PC-3 (cell line): ENCODE measurements around the gene HDGF. TPM values are rescaled to one million over a fixed set of nuclear protein-coding genes. Genes with fewer than 3 reads are reported as not detected.

Source experiments
- ATAC-seq: fragments of 200-7000 bp; cut with Tn5 transposase; 2 replicates; pipeline ENCODE4 v1.9.1; 2020; ENCODE audit warnings: mild to moderate bottlenecking, moderate library complexity
- BruUV-seq: library from RNA; stranded (reverse); fragments of 400-500 nt; replicated peaks from 2 replicates; lab custom pipeline; 2021; lab: Mats Ljungman, UMichigan
- CTCF ChIA-PET: fragments of 300-600 bp; sonication (Branson Sonifier 250); formaldehyde crosslinking; loops from one replicate; lab custom pipeline; 2022; ENCODE audit warnings: antibody characterized with exemption; lab: Charles Lee
- POLR2A ChIA-PET: fragments of 300-600 bp; sonication (Branson Sonifier 250); formaldehyde crosslinking; loops from one replicate; lab custom pipeline; 2022; ENCODE audit warnings: antibody characterized with exemption; ENCODE audit not compliant: unreplicated experiment; lab: Charles Lee
- DNase-seq: peaks from one replicate; pipeline ENCODE4 v3.0.0-alpha.2; 2015
- H2AFZ ChIP-seq: fragments of 300-600 bp; sonication (generic); 2 replicates; pipeline ENCODE4 v1.6.0; 2016; ENCODE audit warnings: antibody characterized with exemption, low read length
- H3F3A ChIP-seq: fragments of 300-600 bp; sonication (generic); one replicate; pipeline ENCODE4 v1.6.0; 2017; ENCODE audit warnings: antibody characterized with exemption, low read length, control low read depth, mild to moderate bottlenecking; ENCODE audit not compliant: unreplicated experiment
- H3K27ac ChIP-seq: fragments of 300-600 bp; sonication (generic); 2 replicates; pipeline ENCODE4 v1.5.1; 2016; ENCODE audit warnings: mild to moderate bottlenecking, low read length
- H3K27me3 ChIP-seq: fragments of 300-600 bp; sonication (generic); 2 replicates; pipeline ENCODE4 v1.6.1; 2016; ENCODE audit warnings: low read length, mixed read lengths
- H3K36me3 ChIP-seq: fragments of 300-600 bp; sonication (generic); 2 replicates; pipeline ENCODE4 v1.6.1; 2016; ENCODE audit warnings: low read depth, mixed run types, low read length, mixed read lengths
- H3K4me1 ChIP-seq: fragments of 300-600 bp; sonication (generic); 2 replicates; pipeline ENCODE4 v1.5.1; 2016; ENCODE audit warnings: low read length; ENCODE audit not compliant: insufficient read depth
- H3K4me2 ChIP-seq: fragments of 300-600 bp; sonication (generic); 2 replicates; pipeline ENCODE4 v1.6.0; 2016; ENCODE audit warnings: low read length
- H3K4me3 ChIP-seq: fragments of 300-600 bp; sonication (generic); 2 replicates; pipeline ENCODE4 v1.5.1; 2016; ENCODE audit warnings: mild to moderate bottlenecking, low read length, mixed read lengths
- H3K79me2 ChIP-seq: fragments of 300-600 bp; sonication (generic); 2 replicates; pipeline ENCODE4 v1.6.1; 2017; ENCODE audit warnings: low read length, mixed read lengths
- H3K9ac ChIP-seq: fragments of 300-600 bp; sonication (generic); 2 replicates; pipeline ENCODE4 v1.6.0; 2016; ENCODE audit warnings: mild to moderate bottlenecking, low read length
- H3K9me2 ChIP-seq: fragments of 300-600 bp; sonication (generic); replicated peaks from 2 replicates; pipeline ENCODE4 v1.6.1; 2016; ENCODE audit warnings: mixed run types, low read length, mixed read lengths
- H3K9me3 ChIP-seq: fragments of 300-600 bp; sonication (generic); 2 replicates; pipeline ENCODE4 v1.6.1; 2016; ENCODE audit warnings: low read length, mixed read lengths
- H4K20me1 ChIP-seq: fragments of 300-600 bp; sonication (generic); 2 replicates; pipeline ENCODE4 v1.6.1; 2016; ENCODE audit warnings: low read length, mixed read lengths
- EZH2 ChIP-seq: fragments of 300-600 bp; sonication (generic); IDR thresholded peaks from one replicate; pipeline ENCODE4 v1.6.1; 2017; ENCODE audit warnings: antibody characterized with exemption, mild to moderate bottlenecking, low read length; ENCODE audit not compliant: unreplicated experiment
- EZH2phosphoT487 ChIP-seq: fragments of 300-600 bp; sonication (generic); IDR thresholded peaks from 2 replicates; pipeline ENCODE4 v1.6.1; 2018; ENCODE audit warnings: mild to moderate bottlenecking, antibody characterized with exemption, low read length, borderline replicate concordance
- intact Hi-C: fragments of 100-400 bp; cut with micrococcal nuclease; formaldehyde crosslinking; loops from 2 replicates; pipeline ENCODE4 v1.9.0; 2023
- total RNA-seq: library from RNA; depleted of rRNA; stranded (reverse); fragments of >200 nt; gene quantifications from 2 replicates; pipeline ENCODE4 v1.2.3, GENCODE V29; 2014
- TF ChIP-seq, protein P1 (sequence below): fragments of 300-600 bp; sonication (generic); conservative IDR thresholded peaks from 2 replicates; pipeline ENCODE4 v1.5.1; 2017; ENCODE audit warnings: antibody characterized with exemption, low read depth, mild to moderate bottlenecking, low read length

Gene HDGF
- total RNA-seq, 1 experiment from 2014 or later, result 586 TPM

DNA sequence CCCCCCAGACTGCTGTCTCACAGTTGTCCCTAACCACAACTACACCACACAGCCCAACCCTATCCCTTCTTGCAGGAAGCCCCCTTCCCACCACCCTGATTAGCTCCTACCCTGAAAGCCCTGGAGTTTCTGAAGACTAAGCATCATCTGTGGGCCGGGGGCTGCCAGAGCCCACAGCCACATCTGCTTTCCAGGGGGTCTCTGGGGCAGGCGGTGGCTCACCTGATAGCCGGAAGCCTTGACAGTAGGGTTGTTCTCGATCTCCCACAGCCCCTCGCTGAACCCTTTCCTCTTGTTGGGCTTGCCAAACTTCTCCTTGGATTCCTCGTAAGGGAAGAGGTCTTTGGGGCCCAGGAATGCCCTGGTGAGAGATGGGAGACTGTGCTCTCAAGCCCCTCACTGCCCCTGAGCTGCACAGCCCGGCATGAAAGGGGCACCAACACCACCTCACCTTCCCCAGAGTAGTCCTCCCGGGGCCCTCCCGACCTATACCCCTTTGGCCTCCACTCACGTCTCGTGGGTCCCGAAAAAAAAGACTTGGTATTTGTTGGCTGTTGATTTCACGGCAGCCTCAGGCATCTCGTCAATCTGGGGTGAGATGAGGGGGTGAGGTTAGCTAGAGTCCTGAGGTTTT is 6.6 kb downstream of the HDGF start:
- no peaks in the 10 kb centered on the region for H3K9me3 ChIP-seq
- peaks cover 68% of the 10 kb centered on the region for H3K79me2 ChIP-seq
- no peak overlapping the region for H3K4me3 ChIP-seq
- H3K4me2 ChIP-seq, result no peak overlapping the region
- intact Hi-C loops, result no loop called here
- ChIA-PET POLR2A (no interaction called here), CTCF (interaction anchor here (0.7 kb wide), 1 partner anchor 56 kb away, joined by 6 read pairs; no protein-coding TSS in a partner anchor)
- H3K27ac ChIP-seq, result no peak overlapping the region
- H3K27me3 ChIP-seq, result no peaks in the 10 kb centered on the region
- BruUV-seq, result no TSS peak
- no peaks in the 10 kb centered on the region for H3K9me2 ChIP-seq
- 0 out of 2 replicates have a peak, but pooled peaks cover 5% of the 10 kb centered on the region for H4K20me1 ChIP-seq
- no peak overlapping the region for H3K9ac ChIP-seq
- no peak for ATAC-seq
- peaks cover 45% of the 10 kb centered on the region for H3K36me3 ChIP-seq
- H2AFZ ChIP-seq, result no peak overlapping the region
- H3F3A ChIP-seq, result peaks cover 23% of the 10 kb centered on the region
- DNase-seq, result no peak
- peaks cover 59% of the 10 kb centered on the region for H3K4me1 ChIP-seq
- TF ChIP-seq EZH2phosphoT487, result no peak
- no peak for TF ChIP-seq EZH2
- TF ChIP-seq, protein P1, sequence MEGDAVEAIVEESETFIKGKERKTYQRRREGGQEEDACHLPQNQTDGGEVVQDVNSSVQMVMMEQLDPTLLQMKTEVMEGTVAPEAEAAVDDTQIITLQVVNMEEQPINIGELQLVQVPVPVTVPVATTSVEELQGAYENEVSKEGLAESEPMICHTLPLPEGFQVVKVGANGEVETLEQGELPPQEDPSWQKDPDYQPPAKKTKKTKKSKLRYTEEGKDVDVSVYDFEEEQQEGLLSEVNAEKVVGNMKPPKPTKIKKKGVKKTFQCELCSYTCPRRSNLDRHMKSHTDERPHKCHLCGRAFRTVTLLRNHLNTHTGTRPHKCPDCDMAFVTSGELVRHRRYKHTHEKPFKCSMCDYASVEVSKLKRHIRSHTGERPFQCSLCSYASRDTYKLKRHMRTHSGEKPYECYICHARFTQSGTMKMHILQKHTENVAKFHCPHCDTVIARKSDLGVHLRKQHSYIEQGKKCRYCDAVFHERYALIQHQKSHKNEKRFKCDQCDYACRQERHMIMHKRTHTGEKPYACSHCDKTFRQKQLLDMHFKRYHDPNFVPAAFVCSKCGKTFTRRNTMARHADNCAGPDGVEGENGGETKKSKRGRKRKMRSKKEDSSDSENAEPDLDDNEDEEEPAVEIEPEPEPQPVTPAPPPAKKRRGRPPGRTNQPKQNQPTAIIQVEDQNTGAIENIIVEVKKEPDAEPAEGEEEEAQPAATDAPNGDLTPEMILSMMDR, result no peak

DNA sequence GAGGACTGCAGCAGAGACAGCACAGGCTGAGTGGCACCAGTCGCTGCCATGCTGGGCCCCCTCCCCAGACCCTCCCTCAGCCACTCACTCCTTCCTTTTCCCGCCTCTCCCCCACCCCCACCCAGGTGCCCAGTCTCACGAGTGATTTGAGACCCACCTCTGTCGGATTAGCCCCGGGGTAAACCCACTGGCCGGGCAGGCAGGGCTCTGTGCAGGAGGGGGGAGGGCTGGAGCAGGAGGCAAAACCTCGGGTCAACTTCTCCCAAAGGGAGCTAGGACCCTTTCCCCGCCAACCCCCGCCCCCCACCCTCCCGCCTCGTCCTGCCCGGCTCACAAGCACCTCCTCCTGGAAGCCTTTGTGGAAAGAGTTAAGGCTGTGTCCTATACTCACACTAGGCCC is 7.1 kb downstream of the HDGF start:
- Histone ChIP-seq H3K36me3 (peaks cover 43% of the 10 kb centered on the region), H4K20me1 (0 out of 2 replicates have a peak, but pooled peaks cover 5% of the 10 kb centered on the region), H3K9ac (no peak overlapping the region), H3K9me2 (no peaks in the 10 kb centered on the region), H3K79me2 (peaks cover 68% of the 10 kb centered on the region), H3K4me3 (no peak overlapping the region), H3K27ac (no peak overlapping the region), H3K9me3 (no peaks in the 10 kb centered on the region), H3K4me2 (no peak overlapping the region), H3K27me3 (no peaks in the 10 kb centered on the region), H3F3A (peaks cover 23% of the 10 kb centered on the region), H2AFZ (no peak overlapping the region), H3K4me1 (peaks cover 54% of the 10 kb centered on the region)
- DNase-seq, result no peak
- intact Hi-C loops, result no loop called here
- TF ChIP-seq EZH2 (no peak), EZH2phosphoT487 (no peak)
- TF ChIP-seq, protein P1, result no peak
- ChIA-PET POLR2A (no interaction called here), CTCF (interaction anchor here (0.7 kb wide), 1 partner anchor 55 kb away, joined by 6 read pairs; no protein-coding TSS in a partner anchor)
- no TSS peak for BruUV-seq
- no peak for ATAC-seq
